Hematopoietic multipotent progenitor cell (in vitro differentiated cells): Measurements from ENCODE around the gene PLEKHG4B. TPM values are rescaled to one million over a fixed set of nuclear protein-coding genes. Genes with fewer than 3 reads are reported as not detected.
"Not testable (repeated sequence)": the region's sequence is repeated elsewhere in the genome, so short reads cannot be mapped to it uniquely, and the experiment has no call there.

Experiments used
- DNase-seq, 3 donors: peaks; one replicate each; pipeline ENCODE4 v3.0.0-alpha.2; 2011 to 2015; ENCODE audit warnings: low read depth in 2 of 3, low spot score in 2 of 3
- total RNA-seq: library from RNA; depleted of rRNA; stranded (reverse); fragments of >200 nt; gene quantifications from one replicate; pipeline ENCODE4 v1.2.3, GENCODE V29; 2012

The PLEKHG4B gene
- total RNA-seq, 1 donor, result 7.0 TPM

DNA sequence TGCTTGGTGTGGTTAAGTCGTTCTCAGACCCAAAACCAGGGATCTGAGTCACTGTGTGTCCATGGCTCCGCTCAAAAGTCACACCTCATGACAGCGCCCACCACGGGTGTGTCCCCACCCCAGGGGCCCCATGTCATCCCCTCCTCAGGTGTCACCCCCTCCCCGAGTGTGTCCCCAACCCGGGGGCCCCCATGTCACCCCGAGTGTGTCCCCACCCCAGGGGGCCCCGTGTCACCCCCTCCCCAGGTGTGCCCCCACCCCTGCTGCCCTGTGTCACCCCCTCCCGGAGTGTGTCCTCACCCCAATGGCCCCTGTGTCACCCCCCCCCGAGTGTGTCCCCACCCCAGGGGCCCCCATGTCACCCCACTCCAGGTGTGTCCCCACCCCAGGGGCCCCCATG is 104.4 kb downstream of the PLEKHG4B start:
- DNase-seq, result no peak

DNA sequence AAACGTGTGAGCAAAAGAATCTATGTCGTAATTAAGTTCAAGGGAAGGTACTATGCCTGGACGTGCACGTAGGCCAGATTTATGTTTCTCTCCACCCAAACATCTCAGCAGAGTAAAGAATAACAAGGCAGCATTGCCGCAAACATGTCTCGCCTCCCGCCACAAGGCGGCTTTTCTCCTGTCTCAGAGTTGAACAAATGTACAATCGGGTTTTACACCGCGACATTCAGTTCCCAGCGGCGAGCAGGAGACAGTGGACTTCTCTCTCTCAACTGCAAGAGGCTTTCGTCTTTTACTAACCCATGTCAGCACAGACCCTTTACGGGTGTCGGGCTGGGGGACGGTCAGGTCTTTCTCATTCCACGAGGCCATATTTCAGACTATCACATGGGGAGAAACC is 105.1 kb downstream of the PLEKHG4B start:
- not testable (repeated sequence) for DNase-seq

DNA sequence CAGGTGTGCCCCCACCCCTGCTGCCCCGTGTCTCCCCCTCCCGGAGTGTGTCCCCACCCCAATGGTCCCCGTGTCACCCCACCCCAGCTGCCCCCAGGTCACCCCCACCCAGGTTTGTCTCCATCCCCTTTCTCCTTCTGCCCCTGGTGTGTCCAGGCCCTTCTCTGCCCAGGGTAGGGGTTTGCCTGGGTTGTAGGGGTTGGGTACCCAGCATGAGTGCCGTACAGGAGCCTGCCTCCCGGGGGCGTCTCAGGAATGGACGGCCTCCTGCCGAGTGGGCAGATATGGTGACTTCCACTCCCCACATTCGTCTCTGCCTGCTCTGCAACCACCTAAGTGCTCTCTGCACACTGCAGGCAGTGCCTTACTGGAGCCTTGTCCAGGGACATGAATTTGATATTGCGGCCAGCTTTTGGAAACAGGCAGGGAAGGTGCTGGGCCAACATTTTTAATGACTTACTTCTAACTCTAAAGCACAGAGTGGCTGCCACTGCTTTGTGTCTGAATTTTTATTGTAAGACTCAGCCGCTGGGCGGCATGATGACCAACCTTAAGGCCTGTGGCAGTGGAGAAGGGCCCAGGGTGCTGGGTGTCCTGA is 106.0 kb downstream of the PLEKHG4B start:
- DNase-seq, result no peak

DNA sequence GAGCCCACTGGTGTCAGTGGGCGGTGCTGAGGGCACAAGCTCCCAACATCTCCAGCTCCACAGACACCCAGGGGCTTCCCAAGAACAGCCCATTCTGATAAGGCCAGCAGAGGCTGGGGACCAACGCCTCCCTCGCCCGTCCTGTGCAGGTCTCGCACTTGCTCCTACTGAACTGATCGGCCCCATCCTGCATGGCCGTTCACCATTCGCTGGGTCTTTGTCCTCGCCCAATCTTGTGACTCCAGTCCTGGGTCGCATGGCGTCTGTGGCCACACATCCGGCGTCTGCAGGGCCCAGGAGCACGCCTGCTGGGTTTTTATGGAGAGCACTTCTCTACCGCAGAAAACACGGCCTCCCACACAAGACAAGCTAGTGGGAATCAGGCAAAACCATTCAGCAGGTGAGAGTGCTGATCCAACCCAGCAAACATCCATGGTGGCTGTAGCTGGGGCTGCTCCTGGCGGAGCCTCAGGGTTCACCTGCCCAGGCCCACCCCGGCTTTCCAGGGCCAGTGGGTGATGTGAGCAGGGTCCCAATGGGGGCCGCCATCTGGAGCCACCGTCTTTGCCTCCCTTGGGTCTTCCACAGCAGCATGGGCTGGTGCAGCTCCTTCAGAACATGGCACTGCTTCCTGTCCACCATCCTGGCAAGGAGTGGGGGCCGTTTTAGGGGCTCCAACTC is 106.7 kb downstream of the PLEKHG4B start:
- no peak for DNase-seq

DNA sequence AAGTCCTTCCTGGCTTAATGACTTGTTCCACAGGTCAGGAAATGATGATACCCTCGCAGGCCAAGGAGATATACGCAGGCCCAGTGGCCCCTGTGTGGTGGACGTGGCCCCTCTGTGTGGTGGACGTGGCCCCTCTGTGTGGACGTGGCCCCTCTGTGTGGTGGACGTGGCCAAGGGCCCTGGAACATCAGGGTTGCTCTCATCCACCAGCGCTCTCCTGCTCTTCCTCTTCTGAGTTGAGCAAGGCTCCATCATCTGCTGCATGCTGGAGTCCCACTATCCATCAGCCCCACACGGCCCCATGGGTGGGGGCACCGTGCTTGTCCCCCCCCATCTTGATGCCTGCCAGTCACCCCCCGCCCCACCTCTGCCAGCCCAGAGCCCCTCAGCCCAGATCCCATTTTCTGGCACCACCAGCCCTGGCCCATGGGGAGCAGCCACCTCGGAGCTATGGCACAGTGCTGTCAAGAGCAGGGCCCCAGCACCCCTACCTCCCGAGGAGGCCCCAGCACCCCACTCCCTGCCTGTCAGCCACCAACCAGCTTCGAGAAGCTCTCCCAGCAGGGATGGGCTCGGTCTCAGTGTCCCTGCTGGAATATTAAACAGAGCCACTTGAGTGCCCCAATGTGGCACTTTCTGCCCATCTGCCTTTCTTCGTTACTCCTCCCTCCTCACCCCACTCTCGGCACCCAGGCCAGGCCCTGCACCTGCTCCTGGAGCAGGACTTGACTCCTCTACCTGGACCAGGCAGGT is 107.4 kb downstream of the PLEKHG4B start:
- DNase-seq, result no peak

DNA sequence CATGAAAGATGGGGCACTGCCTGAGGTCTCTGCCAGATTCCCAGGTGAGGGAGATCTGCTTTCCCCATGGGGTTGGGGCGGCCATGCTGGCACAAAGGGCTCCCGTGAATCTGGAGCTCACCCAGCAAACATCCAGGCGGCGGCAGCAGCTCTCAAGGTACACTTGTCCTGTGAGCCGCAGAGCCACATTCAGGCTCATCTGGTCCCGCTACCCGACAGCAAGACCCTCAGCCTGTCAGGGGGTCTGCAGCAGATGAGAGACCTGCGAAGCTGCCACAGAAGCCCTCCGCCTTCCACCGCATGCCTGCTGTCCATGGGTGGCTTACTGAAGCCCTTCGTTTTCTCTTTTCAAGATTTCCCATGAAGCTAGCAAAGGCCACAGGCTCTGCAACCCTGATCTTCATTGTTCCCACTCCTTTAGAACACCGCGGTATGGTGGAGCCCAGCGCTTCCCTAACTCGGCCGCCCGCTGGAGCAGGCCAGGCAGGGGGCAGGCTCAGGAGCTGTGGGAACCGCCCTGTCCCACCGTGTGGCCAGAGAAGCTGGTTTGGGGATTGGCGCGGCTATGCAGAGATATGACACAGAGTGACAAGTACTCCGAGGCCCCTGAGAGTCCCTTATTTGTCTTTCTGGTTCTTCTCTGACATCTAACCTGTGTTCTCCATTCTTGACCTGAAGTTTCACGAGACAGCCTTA is 108.1 kb downstream of the PLEKHG4B start:
- DNase-seq, result no peak

DNA sequence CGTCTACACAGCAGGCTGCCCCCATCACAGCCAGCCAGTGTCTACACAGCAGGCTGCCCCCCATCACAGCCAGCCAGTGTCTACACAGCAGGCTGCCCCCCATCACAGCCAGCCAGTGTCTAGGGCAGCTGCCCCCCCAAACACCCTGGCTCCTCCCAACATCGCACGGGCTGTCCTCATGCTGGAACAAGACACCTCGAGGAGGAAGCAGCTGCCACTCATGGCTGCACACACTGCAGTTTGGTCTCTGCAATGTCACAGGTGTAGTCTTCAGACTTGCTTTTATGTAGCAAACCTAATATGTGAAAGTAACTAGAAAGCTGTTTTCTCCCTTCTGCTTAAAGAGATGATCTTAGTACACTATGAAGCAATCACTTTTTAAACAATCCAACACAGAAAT is 109.0 kb downstream of the PLEKHG4B start:
- DNase-seq, result no peak

DNA sequence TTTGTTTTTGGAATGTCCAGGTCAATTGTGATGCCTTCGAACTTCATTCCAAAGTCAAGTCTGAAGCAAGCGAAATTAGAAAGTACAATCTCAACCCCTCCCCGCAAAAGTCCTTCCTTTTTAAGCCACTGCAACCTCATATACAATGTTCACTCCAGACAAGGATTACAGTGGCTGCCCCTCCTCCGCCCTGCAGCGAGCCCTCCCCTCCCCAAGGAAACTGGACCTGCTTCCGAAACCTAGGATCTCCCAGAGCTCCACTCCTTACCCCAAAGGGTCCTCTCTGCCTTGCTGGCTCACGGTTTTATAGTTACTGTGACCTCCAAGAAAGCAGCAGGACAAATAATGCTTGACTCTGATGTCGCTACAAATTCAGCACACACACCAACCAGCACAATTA is 109.7 kb downstream of the PLEKHG4B start:
- DNase-seq, result no peak

DNA sequence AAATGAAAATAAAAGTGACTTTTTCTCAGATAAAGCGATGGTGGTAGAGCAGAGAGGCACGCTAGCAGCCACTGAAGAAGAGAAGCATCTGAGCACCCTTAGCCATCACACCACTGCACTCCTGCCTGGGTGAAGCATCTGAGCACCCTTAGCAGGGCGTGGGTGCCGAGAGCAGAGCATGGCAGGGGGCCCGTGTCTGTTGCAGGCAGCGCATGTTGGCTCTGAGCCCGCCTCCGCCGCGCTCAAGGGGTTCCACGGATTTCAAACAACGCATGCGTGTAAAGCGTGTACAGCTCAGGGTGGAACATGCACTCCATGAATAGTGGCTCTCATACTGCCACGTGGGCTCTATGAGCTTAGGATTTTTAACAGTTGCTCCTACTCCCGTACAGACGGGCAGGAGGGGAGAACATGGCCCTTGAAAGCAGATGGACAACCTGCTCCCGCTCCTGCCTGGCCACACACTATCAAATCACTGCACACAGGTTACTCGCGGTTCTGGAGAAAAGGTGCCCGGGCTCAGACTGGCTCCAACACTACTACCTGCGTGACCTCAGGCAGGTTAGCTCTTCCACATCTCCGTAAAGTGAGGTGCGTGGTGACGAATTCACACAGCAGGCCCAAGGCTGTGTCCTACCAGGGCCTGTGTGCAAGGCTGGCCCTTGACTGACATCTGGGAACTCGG is 111.4 kb downstream of the PLEKHG4B start:
- no peak for DNase-seq

DNA sequence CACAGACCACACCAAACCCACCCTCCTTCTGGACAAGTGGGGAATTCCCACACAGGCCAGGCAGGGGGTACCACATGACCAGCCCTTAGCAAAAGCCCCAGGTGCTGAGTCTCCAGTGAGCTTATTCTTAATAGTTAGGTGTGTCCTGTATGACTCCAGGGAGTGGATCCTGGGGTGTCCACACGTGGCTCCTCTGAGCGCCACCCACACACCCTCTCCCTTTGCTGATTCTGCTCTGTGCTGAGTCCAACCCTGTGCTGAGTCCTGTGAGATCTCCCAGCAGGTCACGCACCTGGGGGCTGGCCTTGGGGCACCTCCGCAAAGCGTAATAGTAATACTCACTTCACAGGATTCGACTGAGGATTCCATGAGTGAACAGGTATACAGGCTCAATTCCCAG is 112.0 kb downstream of the PLEKHG4B start:
- DNase-seq, result no peak

DNA sequence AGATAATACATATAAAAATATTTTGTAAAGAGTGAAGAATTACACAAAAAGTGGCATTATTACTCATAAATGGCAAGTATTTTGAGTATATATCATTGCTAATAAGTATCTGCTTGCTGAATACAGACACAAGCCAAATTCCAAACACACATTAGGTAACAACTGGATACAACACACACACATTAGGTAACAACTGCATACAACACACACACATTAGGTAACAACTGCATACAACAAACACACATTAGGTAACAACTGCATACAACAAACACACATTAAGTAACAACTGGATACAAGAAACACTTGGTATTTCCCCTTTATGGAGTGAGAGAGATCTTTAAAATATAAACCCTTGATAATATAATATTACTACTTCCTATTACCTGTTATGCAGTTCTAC is 112.5 kb downstream of the PLEKHG4B start:
- no peak for DNase-seq

DNA sequence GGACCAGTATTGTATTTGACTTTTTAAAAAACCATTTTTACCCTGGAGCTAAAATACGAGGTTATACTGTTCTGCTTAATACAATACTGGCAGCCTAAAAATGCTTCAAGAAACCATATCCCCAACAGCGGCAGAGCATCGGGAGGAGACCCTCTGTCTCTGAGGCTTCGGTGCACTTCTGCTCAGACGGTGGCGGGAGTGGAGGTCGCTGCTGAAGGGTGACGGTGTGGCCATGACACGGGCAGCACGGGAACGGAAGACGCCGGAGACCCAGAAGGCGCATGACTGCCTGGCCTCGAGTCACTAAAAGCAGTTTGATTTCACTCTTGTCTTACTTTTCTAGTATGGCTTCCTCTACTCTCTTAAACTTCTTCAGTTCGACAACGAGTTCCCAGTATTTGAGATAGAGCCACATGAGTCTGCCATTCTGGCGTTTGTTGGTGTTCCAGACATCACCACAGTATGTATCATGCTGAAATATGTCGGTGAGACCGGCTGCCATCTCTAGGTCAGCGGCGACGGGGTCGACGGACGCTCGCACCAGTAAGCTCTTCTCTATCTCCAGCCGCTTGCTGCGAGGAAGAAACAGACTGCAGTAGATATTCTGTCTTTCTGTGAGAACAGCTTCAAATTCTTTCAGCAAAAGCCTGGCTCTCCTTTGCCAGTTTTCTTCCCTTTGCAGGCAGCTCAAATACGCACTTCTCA is 113.2 kb downstream of the PLEKHG4B start:
- no peak for DNase-seq

DNA sequence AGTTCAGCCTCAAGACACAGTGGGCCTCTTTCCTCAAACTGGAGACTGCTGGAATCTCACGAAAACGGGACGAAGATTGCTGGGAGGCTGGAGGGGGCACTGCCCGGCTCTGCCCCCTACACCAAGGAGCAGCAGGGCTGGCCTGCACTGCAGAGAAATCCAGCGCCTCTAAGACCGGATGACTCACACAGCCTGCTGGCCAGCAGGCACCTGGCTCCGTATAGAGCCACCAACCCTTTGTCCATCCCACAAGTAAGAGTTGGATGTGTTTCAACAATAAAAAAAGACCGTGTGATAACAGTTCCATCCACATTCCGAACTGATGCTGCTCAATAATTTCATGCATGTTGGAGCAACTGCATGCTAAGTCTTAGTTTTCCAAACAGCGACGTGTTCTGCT is 114.4 kb downstream of the PLEKHG4B start:
- no peak for DNase-seq

DNA sequence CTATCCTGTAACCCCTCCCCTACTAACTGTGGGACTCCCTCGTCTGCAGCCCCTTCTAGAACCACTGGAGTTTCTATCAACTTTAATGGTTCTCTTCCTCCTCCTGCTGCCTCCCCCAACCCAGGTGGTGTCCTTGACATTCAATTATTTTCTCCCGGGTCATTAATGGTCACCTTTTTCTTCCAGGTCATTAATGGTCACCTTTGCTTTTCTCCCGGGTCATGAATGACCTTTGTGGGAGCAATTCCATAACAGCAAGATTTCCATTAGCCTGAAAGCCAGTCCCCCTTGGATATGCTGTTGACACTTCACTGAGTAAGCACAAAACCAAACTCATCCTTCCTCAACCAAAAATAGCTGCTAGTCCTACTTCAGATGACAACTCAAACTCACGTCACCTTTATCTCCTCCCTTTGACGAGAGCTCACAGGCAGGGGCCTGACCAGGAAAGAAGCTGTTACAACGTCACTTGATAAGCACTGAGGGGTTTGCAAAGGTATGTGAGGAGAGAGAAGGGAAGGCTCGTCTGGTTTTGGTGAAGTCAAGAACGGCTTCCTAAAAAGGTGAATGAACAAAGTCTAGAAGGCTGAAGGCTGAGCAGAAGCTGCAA is 115.1 kb downstream of the PLEKHG4B start:
- DNase-seq, result no peak

DNA sequence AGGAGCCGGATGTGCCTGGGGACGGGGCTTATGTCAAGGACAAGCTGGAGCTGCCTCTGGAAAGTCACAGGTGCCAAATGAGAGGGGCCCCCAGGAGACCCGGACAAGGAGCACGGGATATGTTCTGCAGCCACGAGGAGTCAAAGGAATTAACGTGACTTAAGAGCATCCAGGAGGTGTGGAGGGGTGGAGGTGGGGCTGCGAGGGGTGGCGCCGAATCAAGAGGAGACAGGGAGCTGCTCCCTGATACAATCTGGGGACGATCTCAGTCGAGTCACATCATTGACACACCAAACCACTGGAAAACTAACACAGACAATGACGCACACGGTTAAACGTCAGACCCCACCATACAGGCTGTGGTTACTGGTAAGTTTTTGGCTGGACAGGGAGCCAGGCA is 115.6 kb downstream of the PLEKHG4B start:
- DNase-seq, result no peak

DNA sequence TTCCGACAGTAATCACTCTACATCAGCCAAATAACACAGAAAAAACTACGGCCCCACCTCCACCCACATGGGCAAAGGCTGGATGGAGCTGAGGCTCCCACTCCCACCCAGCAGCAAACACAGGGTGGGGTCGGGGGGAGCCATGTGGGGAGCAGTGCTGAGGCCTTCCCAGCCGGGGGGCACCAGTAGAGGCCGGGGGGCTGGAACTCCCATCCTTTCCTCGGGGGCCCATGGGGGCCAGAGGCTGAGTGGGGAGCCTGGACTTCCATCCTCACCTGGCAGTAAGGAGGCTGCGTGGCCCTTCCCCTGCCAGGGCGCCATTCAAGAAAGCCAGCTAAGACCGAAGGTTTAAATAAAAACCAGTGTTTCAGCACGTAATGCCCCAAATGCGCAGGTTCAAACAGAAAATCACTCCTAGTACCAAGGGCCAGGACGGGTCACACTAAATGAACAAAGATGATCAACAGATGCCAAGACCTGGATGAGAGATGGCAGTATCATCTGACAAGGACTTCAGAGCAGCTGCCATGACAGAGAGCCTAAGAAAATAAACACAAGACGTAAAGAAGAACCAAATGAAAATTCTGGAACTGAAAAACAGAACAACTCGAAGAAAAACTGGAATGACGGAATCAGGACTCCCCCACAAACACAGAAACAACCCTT is 116.6 kb downstream of the PLEKHG4B start:
- DNase-seq, result no peak

DNA sequence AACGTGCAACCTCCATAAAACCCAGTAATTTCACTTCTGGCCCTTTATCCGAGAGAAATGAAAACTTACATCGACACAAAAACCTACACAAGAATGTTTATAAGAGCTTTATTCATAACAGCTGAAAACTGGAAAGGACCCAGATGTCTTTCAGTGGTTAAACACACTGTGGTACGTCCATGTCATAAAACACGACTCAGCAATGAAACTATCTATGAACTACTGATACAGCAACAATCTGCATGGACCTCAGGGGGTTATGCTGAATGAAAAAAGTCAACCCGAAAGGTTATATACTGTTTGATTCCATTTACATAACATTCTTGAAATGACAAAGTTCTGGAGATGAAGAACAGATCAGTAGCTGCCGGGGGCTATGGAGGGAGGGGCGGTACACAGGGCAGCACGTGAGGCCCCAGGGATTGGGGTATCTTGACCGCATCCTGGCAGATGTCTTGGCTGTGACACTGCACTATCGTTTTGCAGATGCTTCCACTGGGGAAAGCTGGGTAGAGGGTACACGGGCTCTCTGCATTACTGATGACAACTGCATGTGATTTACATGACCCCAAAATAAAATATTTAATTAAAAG is 121.9 kb downstream of the PLEKHG4B start:
- DNase-seq, result no peak

DNA sequence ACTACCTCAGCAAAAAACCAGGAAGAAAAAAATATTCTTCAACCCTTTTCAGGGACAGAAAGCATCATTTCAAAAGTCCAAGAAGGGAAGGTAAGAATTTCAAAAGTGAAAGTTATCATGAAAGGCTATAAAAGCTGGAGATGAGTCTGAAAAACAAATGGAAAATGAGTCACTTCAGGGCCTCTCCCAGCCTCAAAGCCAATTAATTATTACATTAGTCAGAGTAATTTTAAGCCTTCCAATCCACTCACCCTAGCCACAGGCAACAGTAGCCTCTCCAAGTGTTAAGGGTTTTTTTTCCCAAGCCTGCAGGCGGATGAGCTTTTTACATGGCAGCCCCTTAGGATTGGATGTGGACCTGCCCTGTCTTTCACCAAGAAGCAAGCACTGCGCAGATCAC is 123.3 kb downstream of the PLEKHG4B start:
- not testable (repeated sequence) for DNase-seq

DNA sequence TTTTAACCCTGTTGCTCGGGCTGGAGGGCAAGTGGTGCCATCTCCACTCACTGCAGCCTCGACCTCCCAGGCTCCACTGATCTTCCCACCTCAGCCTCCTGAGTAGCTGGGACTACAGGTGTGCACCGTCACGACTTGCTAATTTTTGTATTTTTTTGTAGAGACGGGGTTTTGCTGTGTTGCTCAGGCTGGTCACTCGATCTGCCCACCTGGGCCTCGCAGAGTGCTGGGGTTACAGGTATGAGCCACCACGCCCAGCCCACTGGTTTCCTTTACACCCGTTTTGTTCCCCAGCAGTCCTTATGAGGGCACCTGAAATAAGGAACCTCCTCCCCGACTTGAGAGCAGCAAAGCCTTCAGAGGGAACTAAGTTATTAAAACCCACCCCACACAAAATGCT is 124.1 kb downstream of the PLEKHG4B start:
- not testable (repeated sequence) for DNase-seq
